Fibroblast of the aortic adventitia (primary cell): ENCODE data around the gene NME3. TPM values are rescaled to one million over a fixed set of nuclear protein-coding genes. Genes with fewer than 3 reads are reported as not detected.

ENCODE experiments used
- DNase-seq: peaks from one replicate; pipeline ENCODE4 v3.0.0-alpha.2; 2010; ENCODE audit warnings: low read depth
- H3K4me3 ChIP-seq: 2 replicates; pipeline ENCODE4 v1.5.1; 2011; ENCODE audit warnings: low read depth, mild to moderate bottlenecking, control low read depth, low read length, moderate library complexity
- CTCF ChIP-seq: IDR thresholded peaks from 2 replicates; pipeline ENCODE4 v1.5.1; 2011; ENCODE audit warnings: mild to moderate bottlenecking, low read length, control low read depth, inconsistent platforms; ENCODE audit not compliant: insufficient read depth
- total RNA-seq: library from RNA; depleted of rRNA; stranded (reverse); fragments of >200 nt; gene quantifications from 2 replicates; pipeline ENCODE4 v1.2.3, GENCODE V29; 2012; ENCODE audit warnings: low replicate concordance

Gene NME3
- total RNA-seq, 1 donor, result 27.1 TPM

GRCh38 chr16:1793578-1794220 lies 22.4 kb upstream of the NME3 start, which contains the start of gene IGFALS:
IGFALS (minus strand) TSS chr16:1793705; CDS start chr16:1793652, 53 bp downstream.
- no peak for TF ChIP-seq CTCF
- DNase-seq, result no peak
- H3K4me3 ChIP-seq, result no peak within 1 kb of the TSS

- no peak for DNase-seq
- no peak for TF ChIP-seq CTCF
- no peak overlapping the region for H3K4me3 ChIP-seq
Measured at GRCh38 chr16:1792836-1793577, 21.7 kb upstream of the NME3 start.

GRCh38 chr16:1791943-1792812 lies 20.8 kb upstream of the NME3 start:
- no peak overlapping the region for H3K4me3 ChIP-seq
- no peak for DNase-seq
- TF ChIP-seq CTCF, result no peak

- no peak for TF ChIP-seq CTCF
- no peak for DNase-seq
- no peak overlapping the region for H3K4me3 ChIP-seq
Measured at GRCh38 chr16:1791256-1791942, 20.1 kb upstream of the NME3 start.

- no peak overlapping the region for H3K4me3 ChIP-seq
- DNase-seq, result no peak
- no peak for TF ChIP-seq CTCF
Measured at GRCh38 chr16:1790611-1791255, 19.4 kb upstream of the NME3 start.

- DNase-seq, result no peak
- no peak for TF ChIP-seq CTCF
- no peak overlapping the region for H3K4me3 ChIP-seq
Measured at GRCh38 chr16:1790261-1790610, 18.9 kb upstream of the NME3 start.
